Measurements from ENCODE around the gene IL17RB.

The IL17RB gene

DNA sequence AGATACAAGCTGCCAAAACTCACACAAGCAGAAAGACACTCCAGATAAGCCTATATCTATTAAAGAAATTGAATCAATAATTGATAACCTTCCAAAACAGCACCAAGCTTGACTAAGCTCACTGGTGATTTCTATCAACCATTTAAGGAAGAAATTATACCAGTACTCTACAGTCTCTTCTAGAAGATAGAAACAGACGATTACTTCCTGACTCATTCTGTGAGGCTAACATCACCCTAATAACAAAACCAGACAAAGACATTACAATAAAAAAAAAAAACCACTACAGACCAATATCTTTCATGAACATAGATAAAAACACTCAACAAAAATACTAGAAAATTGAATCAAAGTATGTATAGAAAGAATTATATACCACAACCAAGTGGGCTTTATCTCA lies 20.3 kb upstream of the IL17RB start:
- DNase-seq (ENCODE audit: extremely low spot score): no peak
- POLR2A ChIA-PET: no interaction called here
- CTCF ChIA-PET: interaction anchor here (0.6 kb wide), 1 partner anchor 17 kb away, joined by 4 read pairs; no protein-coding TSS in a partner anchor
- TF ChIP-seq SP1 (IDR thresholded peaks at IDR 0.05): no peak
- no peak for TF ChIP-seq ELF4 (IDR thresholded peaks at IDR 0.05)
- no peak for TF ChIP-seq SUZ12 (IDR thresholded peaks at IDR 0.05)
- TF ChIP-seq TARDBP (IDR thresholded peaks at IDR 0.05): no peak
- TF ChIP-seq ARNT (IDR thresholded peaks at IDR 0.05): no peak
- no peak for TF ChIP-seq NFRKB (IDR thresholded peaks at IDR 0.05)
- TF ChIP-seq, protein P1, sequence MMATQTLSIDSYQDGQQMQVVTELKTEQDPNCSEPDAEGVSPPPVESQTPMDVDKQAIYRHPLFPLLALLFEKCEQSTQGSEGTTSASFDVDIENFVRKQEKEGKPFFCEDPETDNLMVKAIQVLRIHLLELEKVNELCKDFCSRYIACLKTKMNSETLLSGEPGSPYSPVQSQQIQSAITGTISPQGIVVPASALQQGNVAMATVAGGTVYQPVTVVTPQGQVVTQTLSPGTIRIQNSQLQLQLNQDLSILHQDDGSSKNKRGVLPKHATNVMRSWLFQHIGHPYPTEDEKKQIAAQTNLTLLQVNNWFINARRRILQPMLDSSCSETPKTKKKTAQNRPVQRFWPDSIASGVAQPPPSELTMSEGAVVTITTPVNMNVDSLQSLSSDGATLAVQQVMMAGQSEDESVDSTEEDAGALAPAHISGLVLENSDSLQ (IDR thresholded peaks at IDR 0.05): no peak
- no peak for TF ChIP-seq CTBP1 (IDR thresholded peaks at IDR 0.05; ENCODE audit: borderline replicate concordance)
- no peak for TF ChIP-seq FOXM1 (IDR thresholded peaks at IDR 0.05; ENCODE audit: borderline replicate concordance)
- TF ChIP-seq FOXK2 (IDR thresholded peaks at IDR 0.05): no peak
- no peak for TF ChIP-seq FOXA1 (IDR thresholded peaks at IDR 0.05)
- TF ChIP-seq L3MBTL2 (conservative IDR thresholded peaks at IDR 0.05): no peak
- no peak for TF ChIP-seq BHLHE40 (IDR thresholded peaks at IDR 0.05; ENCODE audit: borderline replicate concordance)
- no peak for TF ChIP-seq LEF1 (IDR thresholded peaks at IDR 0.05; ENCODE audit: borderline replicate concordance)
- TF ChIP-seq HDGF (IDR thresholded peaks at IDR 0.05; ENCODE audit: borderline replicate concordance): no peak
- TF ChIP-seq ZNF384 (IDR thresholded peaks at IDR 0.05): no peak

DNA sequence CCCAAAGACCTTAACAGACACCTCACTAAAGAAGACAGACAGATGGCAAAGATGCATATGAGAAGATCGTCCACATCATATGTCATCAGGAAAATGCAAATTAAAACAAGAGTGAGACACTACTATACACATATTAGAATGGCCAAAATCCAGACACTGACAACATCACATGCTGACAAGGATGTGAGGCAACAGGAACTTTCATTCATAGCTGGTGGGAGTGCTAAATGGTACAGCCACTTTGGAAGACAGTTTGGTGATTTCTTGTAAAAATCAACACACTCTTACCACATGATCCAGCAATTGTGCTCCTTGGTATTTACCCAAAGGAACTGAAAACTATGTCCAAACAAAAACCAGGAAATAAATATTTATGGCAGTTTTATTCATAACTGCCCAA lies 17.8 kb upstream of the IL17RB start:
- CTCF ChIA-PET: no interaction called here
- DNase-seq (ENCODE audit: extremely low spot score): no peak
- no peak for TF ChIP-seq LEF1 (IDR thresholded peaks at IDR 0.05; ENCODE audit: borderline replicate concordance)
- no peak for TF ChIP-seq NFRKB (IDR thresholded peaks at IDR 0.05)
- no peak for TF ChIP-seq SP1 (IDR thresholded peaks at IDR 0.05)
- TF ChIP-seq FOXA1 (IDR thresholded peaks at IDR 0.05): no peak
- no peak for TF ChIP-seq HDGF (IDR thresholded peaks at IDR 0.05; ENCODE audit: borderline replicate concordance)
- TF ChIP-seq BHLHE40 (IDR thresholded peaks at IDR 0.05; ENCODE audit: borderline replicate concordance): no peak
- no peak for TF ChIP-seq ARNT (IDR thresholded peaks at IDR 0.05)
- TF ChIP-seq ELF4 (IDR thresholded peaks at IDR 0.05): no peak
- TF ChIP-seq CTBP1 (IDR thresholded peaks at IDR 0.05; ENCODE audit: borderline replicate concordance): no peak
- POLR2A ChIA-PET: no interaction called here

DNA sequence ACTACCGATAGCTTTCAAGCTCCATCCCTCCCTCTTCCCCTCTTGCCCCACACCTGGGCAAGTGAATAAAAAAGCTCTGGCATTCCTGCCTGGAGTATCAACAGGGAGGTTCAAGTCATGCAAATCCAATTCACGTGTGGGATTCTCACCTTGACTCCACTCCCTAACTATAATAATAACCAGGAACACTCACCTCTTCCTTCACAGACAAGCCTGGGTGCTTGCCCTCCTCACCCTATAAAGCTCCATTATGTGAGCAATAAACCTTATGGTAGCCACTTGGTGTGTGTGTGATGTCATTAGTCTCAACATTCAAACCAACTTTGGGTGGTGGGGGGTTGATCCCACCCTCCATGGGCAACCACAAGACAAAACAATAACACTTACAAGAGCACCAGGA lies 16.8 kb upstream of the IL17RB start:
- no peak for DNase-seq (ENCODE audit: extremely low spot score)
- TF ChIP-seq SUZ12 (IDR thresholded peaks at IDR 0.05): no peak
- TF ChIP-seq FOXA1 (IDR thresholded peaks at IDR 0.05): no peak
- TF ChIP-seq LEF1 (IDR thresholded peaks at IDR 0.05; ENCODE audit: borderline replicate concordance): no peak
- no peak for TF ChIP-seq SP1 (IDR thresholded peaks at IDR 0.05)
- POLR2A ChIA-PET: no interaction called here
- CTCF ChIA-PET: no interaction called here

DNA sequence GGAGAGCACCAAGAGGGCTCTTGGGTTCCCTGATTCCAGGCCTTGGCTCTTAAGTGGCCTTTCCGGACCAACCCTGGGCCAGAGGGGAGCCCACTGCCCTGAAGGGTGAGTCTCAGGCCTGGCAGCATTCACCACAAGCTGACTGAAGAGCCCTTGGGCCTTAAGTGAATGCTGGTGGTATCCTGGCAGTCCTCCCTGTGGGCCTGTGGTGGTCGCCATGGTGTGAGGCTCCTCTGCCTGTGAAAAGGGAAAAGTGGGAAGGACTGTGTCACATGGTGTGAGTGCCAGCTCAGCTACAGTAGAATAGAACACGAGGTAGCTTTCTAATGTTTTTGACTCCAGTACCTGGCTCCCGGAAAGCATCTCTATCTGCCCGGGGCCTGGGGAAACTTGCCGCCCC lies 15.4 kb upstream of the IL17RB start:
- ChIA-PET POLR2A (no interaction called here), CTCF (no interaction called here)
- no peak for DNase-seq (ENCODE audit: extremely low spot score)
- TF ChIP-seq TARDBP (IDR thresholded peaks at IDR 0.05) (no peak), LEF1 (IDR thresholded peaks at IDR 0.05; ENCODE audit: borderline replicate concordance) (no peak), BHLHE40 (IDR thresholded peaks at IDR 0.05; ENCODE audit: borderline replicate concordance) (no peak), ELF4 (IDR thresholded peaks at IDR 0.05) (no peak), ZNF384 (IDR thresholded peaks at IDR 0.05) (no peak), FOXM1 (IDR thresholded peaks at IDR 0.05; ENCODE audit: borderline replicate concordance) (no peak), NFRKB (IDR thresholded peaks at IDR 0.05) (no peak), SUZ12 (IDR thresholded peaks at IDR 0.05) (no peak)

DNA sequence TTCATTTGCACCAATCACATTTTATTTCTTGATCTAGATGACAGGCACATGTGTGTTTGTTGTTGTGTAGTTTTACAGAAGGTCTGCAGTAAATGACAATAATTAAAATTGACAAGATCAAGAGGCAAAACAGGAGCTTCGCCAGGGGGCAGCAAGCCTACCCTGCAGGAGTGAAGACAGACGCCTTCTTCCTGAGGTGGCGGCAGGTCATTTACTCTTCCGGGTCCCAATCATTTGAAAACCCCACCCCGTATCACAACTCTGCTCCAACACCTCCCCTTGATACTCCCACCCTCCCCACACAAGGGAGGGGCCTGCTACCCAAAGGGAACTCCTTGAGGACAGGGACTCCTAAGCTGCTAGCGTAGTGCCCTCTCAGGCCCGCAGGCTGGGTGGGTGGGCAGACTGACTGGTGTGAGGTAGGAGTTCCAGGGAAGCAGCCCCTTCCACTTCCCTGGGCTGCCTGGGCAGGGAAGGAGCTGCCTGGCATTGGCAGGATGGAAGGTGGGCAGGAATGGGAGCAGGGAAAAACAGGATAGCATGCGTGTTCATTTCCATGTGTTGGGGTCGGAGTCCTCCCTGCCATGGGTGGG lies 13.2 kb upstream of the IL17RB start:
- ChIA-PET POLR2A (interaction anchor here (0.6 kb wide), 1 partner anchor 1117 kb away, joined by 3 read pairs; no protein-coding TSS in a partner anchor), CTCF (no interaction called here)
- TF ChIP-seq LEF1 (IDR thresholded peaks at IDR 0.05; ENCODE audit: borderline replicate concordance): no peak
- no peak for DNase-seq (ENCODE audit: extremely low spot score)

DNA sequence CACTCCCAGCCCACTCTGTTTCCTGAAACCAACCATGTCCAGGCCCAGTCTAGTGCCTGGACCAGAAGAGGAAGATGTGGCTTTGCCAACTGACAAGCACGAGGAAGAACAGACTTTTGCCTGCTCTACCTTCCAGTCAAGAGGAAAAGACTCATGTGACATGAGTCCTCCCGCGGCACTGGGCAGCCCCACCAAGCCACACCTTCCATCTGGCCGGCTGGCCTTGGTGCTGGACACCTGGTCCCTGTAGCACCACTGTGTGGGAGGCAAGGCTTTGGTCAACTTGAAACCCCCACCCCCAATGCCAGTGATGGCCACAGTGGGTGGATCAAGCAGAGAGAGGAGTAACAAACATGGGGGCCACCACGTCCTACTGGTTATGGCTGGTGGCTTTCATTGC lies 12.7 kb upstream of the IL17RB start:
- DNase-seq (ENCODE audit: extremely low spot score): no peak
- TF ChIP-seq FOXA1 (IDR thresholded peaks at IDR 0.05) (no peak), ZNF384 (IDR thresholded peaks at IDR 0.05) (no peak), ARNT (IDR thresholded peaks at IDR 0.05) (no peak), FOXK2 (IDR thresholded peaks at IDR 0.05) (no peak), TARDBP (IDR thresholded peaks at IDR 0.05) (no peak), CTBP1 (IDR thresholded peaks at IDR 0.05; ENCODE audit: borderline replicate concordance) (no peak), SP1 (IDR thresholded peaks at IDR 0.05) (no peak), NFRKB (IDR thresholded peaks at IDR 0.05) (no peak), L3MBTL2 (conservative IDR thresholded peaks at IDR 0.05) (no peak), FOXM1 (IDR thresholded peaks at IDR 0.05; ENCODE audit: borderline replicate concordance) (no peak), ELF4 (IDR thresholded peaks at IDR 0.05) (no peak)
- ChIA-PET CTCF (no interaction called here), POLR2A (no interaction called here)

DNA sequence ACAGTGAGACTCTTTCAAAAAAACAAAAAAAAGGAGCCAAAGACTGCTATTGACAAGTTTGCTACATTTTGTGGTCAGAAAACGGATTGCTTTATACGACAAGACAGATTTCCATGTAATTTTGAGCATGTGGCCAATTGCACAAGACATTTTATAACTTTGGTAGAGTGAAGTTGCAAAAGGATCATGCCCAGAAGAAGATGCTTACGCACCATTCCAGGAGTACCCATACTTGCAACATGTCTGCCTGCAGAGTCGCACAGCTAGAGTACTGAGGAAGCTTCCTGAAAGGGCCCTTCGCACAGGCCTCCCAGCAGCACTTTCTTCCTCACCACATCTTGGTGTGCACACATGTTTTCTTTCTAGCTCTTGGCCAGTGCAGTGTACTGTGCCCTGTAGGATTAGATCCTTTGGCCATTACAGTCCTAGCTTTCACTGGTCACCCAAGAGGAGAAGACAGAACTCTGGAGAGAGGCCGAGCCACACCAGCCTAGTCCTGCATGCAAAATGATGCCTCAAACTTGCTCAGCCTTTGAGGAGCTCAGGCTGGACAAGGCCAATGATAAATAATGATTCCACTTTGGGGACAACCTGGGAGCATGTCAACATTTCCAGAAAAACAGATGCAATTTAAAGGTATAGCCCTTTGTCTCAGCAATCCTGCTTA lies 11.8 kb upstream of the IL17RB start:
- no peak for DNase-seq (ENCODE audit: extremely low spot score)
- ChIA-PET CTCF (no interaction called here), POLR2A (interaction anchor here (1.3 kb wide), 1 partner anchor 11 kb away, joined by 3 read pairs; no protein-coding TSS in a partner anchor)
- TF ChIP-seq ZNF384 (IDR thresholded peaks at IDR 0.05) (no peak), FOXA1 (IDR thresholded peaks at IDR 0.05) (no peak), ELF4 (IDR thresholded peaks at IDR 0.05) (no peak), SP1 (IDR thresholded peaks at IDR 0.05) (no peak), NFRKB (IDR thresholded peaks at IDR 0.05) (no peak)
- TF ChIP-seq, protein P1 (IDR thresholded peaks at IDR 0.05): no peak

Measured in HEK293T (cell line).